HTR-8/SVneo (cell line): ENCODE measurements around the gene FSTL3.
"Not testable (repeated sequence)": the region's sequence is repeated elsewhere in the genome, so short reads cannot be mapped to it uniquely, and the experiment has no call there.

ENCODE experiments used
- DNase-seq: peaks from one replicate; pipeline ENCODE4 v3.0.0; 2011; ENCODE audit warnings: low spot score, mixed read lengths; ENCODE audit not compliant: insufficient read length
- FAIRE-seq: peaks from 2 replicates; lab custom pipeline; 2011; peaks lifted over from hg19 to GRCh38; lab: Jason Lieb, UNC

Gene FSTL3

DNA sequence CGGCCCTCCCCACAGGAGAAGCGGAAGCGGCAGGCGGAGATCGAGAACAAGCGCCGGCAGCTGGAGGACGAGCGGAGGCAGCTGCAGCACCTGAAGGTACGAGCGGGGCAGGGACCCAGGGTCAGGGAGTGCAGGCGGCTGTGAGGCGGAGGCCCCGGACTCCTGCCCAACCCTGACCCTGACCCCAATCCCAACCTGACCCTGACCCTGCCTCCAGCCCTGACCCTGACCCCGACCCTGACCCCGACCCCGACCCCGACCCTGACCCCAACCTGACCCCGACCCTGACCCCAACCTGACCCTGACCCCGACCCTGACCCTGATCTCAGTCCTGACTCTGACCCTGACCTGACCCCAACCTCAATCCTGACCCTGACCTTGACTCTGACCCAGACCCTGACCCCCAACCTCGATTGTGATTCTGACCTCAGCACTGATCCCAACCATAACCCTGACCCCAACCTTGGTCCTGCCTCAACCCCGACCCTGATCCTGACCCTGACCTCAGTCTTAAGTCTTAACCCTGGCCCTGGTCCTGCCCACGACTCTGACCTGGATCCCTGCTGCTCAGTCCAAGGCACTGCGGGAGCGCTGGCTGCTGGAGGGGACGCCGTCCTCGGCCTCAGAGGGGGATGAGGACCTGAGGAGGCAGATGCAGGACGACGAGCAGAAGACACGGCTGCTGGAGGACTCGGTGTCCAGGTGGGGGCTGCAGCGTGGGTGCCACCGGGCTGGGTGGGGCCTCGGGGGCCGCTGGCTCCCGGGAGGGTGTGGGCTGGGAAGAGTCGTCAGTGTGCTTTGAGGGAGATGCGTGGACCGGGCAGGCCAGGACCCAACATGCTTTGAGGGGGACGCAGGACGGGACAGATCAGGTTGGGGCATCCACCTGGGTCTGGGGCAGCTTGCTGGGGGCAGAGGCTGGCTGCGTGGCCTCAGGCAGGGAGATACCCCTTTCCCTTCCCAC lies 51.1 kb downstream of the FSTL3 start:
- DNase-seq (no peak), FAIRE-seq (no peak)

DNA sequence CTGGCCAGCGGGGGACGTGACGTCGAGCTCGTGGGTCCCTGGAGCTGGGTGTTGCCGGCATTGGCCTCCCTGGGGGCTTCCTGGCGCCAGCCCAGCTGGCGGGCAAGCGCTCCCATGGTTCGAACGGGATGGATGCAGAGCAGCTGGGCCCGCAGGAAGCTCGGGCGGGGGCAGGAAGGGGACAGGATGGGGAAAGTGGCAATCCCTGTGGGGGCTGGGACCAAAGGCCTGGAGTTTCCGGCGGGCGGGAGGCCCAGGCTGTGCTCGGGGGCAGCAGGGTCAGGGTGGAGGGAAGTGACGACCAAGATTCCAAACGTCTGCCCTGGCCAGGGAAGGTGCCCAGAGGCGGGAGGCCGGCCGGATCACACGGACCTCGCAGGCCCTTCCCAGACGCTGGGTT lies 51.8 kb downstream of the FSTL3 start:
- DNase-seq (no peak), FAIRE-seq (no peak)

DNA sequence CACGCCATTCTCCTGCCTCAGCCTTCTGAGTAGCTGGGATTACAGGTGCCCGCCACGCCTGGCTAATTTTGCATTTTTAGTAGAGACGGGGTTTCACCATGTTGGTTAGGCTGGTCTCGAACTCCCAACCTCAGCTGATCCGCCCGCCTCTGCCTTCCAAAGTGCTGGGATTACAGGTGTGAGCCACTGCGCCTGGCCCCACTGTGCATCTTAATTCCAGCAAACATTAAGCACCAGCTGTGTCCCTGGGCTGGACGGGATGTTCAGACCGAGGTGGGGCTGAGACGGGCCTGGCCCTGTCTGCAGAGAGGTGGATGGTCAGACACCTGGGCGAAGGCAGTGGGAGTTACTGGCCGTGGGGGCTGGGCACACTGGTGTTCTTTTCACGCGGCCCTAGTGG lies 53.4 kb downstream of the FSTL3 start:
- FAIRE-seq, DNase-seq: not testable (repeated sequence)

- no peak for DNase-seq
- FAIRE-seq: no peak
Observed at GRCh38 chr19:729965-730668, 53.9 kb downstream of the FSTL3 start.

DNA sequence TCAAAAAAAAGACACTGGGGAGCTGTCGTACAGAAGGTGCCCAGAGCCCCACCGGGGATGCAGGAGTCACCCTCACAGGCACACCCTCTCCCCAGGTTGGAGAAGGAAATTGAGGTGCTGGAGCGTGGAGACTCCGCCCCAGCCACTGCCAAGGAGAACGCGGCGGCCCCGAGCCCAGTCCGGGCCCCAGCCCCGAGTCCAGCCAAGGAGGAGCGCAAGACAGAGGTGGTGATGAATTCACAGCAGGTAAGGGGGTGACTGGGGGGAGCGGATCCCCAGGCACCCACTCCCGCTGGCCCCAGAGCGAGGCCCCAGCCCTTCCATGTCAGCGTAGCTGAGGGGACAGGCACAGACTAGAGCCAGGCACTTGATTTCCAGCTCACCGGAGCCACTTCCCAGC lies 54.8 kb downstream of the FSTL3 start:
- FAIRE-seq (no peak), DNase-seq (no peak)

DNA sequence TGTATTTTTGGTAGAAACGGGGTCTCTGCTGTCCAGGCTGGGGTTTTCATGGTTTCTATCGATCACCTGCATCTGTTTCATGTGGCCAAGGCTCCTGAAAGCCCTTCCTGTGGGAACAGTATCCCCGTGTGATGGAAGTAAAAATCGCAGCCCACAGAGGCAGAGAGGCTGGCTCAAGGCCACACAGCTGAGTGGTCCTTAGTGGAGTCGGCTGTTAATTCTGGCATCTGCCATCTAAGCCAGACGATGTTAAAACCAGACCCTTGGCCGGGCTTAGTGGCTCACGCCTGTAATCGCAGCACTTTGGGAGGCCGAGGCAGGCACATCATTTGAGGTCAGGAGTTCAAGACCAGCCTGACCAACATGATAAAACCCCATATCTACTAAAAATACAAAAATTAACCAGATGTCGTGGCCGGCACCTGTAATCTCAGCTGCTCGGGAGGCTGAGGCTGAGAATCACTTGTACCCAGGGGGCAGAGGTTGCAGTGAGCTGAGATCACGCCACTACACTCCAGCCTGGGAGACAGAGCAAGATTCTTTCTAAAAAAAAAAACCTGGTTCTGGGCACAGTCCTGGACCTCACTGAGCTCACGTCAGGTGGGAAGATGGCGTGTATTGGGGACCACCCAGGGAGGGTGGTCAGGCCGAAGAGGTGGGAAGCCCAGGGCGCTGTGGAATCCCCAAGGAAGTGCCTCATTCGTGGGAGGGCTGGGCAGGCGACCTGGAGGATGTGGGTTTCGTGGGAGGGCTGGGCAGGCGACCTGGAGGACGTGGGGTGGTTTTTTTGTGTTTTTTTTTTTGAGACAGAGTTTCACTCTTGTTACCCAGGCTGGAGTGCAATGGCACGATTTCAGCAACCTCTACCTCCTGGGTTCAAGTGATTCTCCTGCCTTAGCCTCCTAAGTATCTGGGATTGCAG lies 56.2 kb downstream of the FSTL3 start:
- DNase-seq (no peak), FAIRE-seq (no peak)
